CD4-positive, alpha-beta T cell (primary cell): ENCODE results near the gene RBM17. TPM values are rescaled to one million over a fixed set of nuclear protein-coding genes. Genes with fewer than 3 reads are reported as not detected.

Source experiments
- ATAC-seq: fragments of 200-7000 bp; cut with Tn5 transposase; one replicate; pipeline ENCODE4 v1.10.0; 2022; ENCODE audit warnings: mild to moderate bottlenecking; ENCODE audit not compliant: poor library complexity
- CTCF ChIA-PET: fragments of 350-600 bp; sonication (Branson Sonifier 250); formaldehyde crosslinking; loops from one replicate; lab custom pipeline; 2021; ENCODE audit warnings: antibody characterized with exemption, inconsistent platforms; lab: Charles Lee
- POLR2A ChIA-PET: fragments of 350-600 bp; sonication (Branson Sonifier 250); formaldehyde crosslinking; loops from one replicate; lab custom pipeline; 2021; ENCODE audit warnings: antibody characterized with exemption, inconsistent platforms; lab: Charles Lee
- DNase-seq, 14 experiments: peaks; one replicate each; pipeline ENCODE4 v3.0.0-alpha.2; 2013 to 2020; ENCODE audit warnings: mixed read lengths in 2 of 14
- H3K27ac ChIP-seq, 2 donors: one replicate each; pipeline versions ENCODE4 v1.5.1 to v1.7.0; 2013; ENCODE audit warnings: low read length in 2 of 2, low read depth in 1 of 2, mild to moderate bottlenecking in 1 of 2
- H3K27me3 ChIP-seq, 2 experiments: 1 replicate in 1 of 2; 2 replicates in 1 of 2; pipeline versions ENCODE4 v1.6.1 to v1.7.0; 2013; ENCODE audit warnings: low read length in 2 of 2, control low read depth in 1 of 2, mild to moderate bottlenecking in 1 of 2, moderate library complexity in 1 of 2; ENCODE audit not compliant: insufficient read depth in 2 of 2, control insufficient read depth in 1 of 2
- H3K36me3 ChIP-seq: one replicate; pipeline ENCODE4 v1.6.1; 2013; ENCODE audit warnings: low read length, control low read depth; ENCODE audit not compliant: insufficient read depth
- H3K4me1 ChIP-seq: one replicate; pipeline ENCODE4 v1.6.1; 2013; ENCODE audit warnings: low read length, control low read depth; ENCODE audit not compliant: insufficient read depth
- H3K4me3 ChIP-seq: one replicate; pipeline ENCODE4 v1.5.1; 2013; ENCODE audit warnings: mild to moderate bottlenecking, low read length, moderate library complexity
- H3K9me3 ChIP-seq, 2 experiments: 1 replicate in 1 of 2; 2 replicates in 1 of 2; pipeline versions ENCODE4 v1.6.1 to v1.7.0; 2013; ENCODE audit warnings: low read length in 2 of 2, mild to moderate bottlenecking in 2 of 2, control low read depth in 1 of 2, moderate library complexity in 1 of 2; ENCODE audit not compliant: control insufficient read depth in 1 of 2, insufficient read depth in 1 of 2
- H3K27ac Mint-ChIP-seq: one replicate; pipeline ENCODE4 v1.8.0; 2020; ENCODE audit warnings: mixed read lengths
- H3K27me3 Mint-ChIP-seq: one replicate; pipeline ENCODE4 v1.8.0; 2021; ENCODE audit warnings: mixed read lengths
- H3K36me3 Mint-ChIP-seq: one replicate; pipeline ENCODE4 v1.8.0; 2021; ENCODE audit warnings: low read depth, mixed read lengths
- H3K4me1 Mint-ChIP-seq: one replicate; pipeline ENCODE4 v1.8.0; 2021; ENCODE audit warnings: low read depth, mixed read lengths
- H3K4me3 Mint-ChIP-seq: one replicate; pipeline ENCODE4 v1.8.0; 2020; ENCODE audit warnings: mild to moderate bottlenecking, mixed read lengths
- H3K9me3 Mint-ChIP-seq: one replicate; pipeline ENCODE4 v1.8.0; 2020; ENCODE audit warnings: mixed read lengths
- intact Hi-C, 2 experiments: fragments of 100-400 bp; cut with DNase I in 1 of 2; cut with micrococcal nuclease in 1 of 2; formaldehyde crosslinking; loops; one replicate each; pipeline versions ENCODE4 v1.15.1 to v1.9.0; 2023 to 2025; cut with DNase I, micrococcal nuclease
- total RNA-seq, 174 experiments: library from RNA in 2 of 174; stranded (reverse) in 2 of 174; gene quantifications; one replicate each; pipeline ENCODE4 v1.2.3 and lab custom pipeline; 2021 to 2026
- TF ChIP-seq, protein P1 (sequence below): fragments of 200-600 bp; IDR thresholded peaks from one replicate; pipeline ENCODE4 v1.8.0; 2022; ENCODE audit warnings: antibody characterized with exemption, mild to moderate bottlenecking

Gene RBM17
- total RNA-seq, 2 experiments from 2014 or later: 143 to 150 TPM

DNA sequence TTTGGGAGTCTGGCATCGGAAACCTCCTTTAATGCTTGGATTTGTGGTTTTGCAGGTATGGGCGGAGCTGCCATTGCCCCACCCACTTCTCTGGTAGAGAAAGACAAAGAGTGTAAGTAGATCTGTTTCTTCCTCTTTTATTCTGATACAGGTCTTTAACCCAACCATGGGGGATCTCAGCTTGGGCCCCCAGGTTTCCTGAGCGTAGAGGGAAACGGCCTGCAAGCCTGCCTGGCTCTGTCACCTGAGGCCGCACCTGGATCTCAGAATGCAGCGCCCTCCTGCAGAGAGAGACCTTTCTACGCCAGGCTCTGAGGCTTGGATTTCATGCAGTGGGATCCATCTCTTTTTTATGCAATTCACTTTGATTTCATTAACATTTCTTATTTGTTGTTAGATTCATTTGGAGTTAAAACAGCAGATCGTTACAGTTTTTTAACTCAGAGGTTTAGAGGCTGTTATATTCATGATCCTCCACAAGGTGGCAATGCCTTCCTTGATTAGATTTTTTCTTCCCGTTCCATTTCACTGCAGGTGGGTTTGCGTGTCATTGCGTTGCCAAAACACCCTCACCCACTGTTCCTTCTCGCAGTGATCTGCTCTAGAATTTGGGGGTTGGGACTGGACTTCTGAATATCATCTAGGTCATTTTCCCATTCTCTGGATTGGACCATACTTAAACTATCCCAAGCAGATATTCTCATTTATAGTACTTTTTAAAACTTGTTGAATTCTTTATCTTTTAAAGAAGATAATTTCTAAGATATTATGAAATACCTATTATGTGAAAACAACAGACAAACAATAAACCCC lies 20.0 kb downstream of the RBM17 start:
- ChIA-PET POLR2A (interaction anchor here (0.7 to 1.7 kb wide), 3 partner anchors 35 to 293 kb away, joined by 3 to 4 read pairs (median 3); no protein-coding TSS in a partner anchor), CTCF (interaction anchor here (1.0 to 6.1 kb wide), 3 partner anchors 42 to 293 kb away, joined by 5 to 30 read pairs (median 5); partner anchors contain the start of gene PFKFB3)
- Histone ChIP-seq H3K36me3 (peaks cover 82% of the 10 kb centered on the region), H3K9me3 (no peaks in the 10 kb centered on the region), H3K27me3 (no peaks in the 10 kb centered on the region), H3K4me1 (peaks cover 19% of the 10 kb centered on the region), H3K4me3 (peak overlapping the region; percentile 9), H3K27ac (no peak overlapping the region)
- Mint-ChIP-seq H3K9me3 (no peaks in the 10 kb centered on the region), H3K27ac (peak overlapping the region; percentile 43), H3K4me3 (peak overlapping the region; percentile 57), H3K27me3 (no peaks in the 10 kb centered on the region), H3K4me1 (peaks cover 35% of the 10 kb centered on the region), H3K36me3 (peaks cover 93% of the 10 kb centered on the region)
- TF ChIP-seq, protein P1, sequence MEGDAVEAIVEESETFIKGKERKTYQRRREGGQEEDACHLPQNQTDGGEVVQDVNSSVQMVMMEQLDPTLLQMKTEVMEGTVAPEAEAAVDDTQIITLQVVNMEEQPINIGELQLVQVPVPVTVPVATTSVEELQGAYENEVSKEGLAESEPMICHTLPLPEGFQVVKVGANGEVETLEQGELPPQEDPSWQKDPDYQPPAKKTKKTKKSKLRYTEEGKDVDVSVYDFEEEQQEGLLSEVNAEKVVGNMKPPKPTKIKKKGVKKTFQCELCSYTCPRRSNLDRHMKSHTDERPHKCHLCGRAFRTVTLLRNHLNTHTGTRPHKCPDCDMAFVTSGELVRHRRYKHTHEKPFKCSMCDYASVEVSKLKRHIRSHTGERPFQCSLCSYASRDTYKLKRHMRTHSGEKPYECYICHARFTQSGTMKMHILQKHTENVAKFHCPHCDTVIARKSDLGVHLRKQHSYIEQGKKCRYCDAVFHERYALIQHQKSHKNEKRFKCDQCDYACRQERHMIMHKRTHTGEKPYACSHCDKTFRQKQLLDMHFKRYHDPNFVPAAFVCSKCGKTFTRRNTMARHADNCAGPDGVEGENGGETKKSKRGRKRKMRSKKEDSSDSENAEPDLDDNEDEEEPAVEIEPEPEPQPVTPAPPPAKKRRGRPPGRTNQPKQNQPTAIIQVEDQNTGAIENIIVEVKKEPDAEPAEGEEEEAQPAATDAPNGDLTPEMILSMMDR: peak; percentile 91
- intact Hi-C loops: loop anchor here (1.0 to 10.0 kb wide), 9 partner anchors 42 to 569 kb away; partner anchors contain the start of gene PFKFB3 (in 1 of the 2)
- DNase-seq: peak in 6 of 14 experiments; percentile 17 to 83 (median 59)
- peak; percentile 86 for ATAC-seq

DNA sequence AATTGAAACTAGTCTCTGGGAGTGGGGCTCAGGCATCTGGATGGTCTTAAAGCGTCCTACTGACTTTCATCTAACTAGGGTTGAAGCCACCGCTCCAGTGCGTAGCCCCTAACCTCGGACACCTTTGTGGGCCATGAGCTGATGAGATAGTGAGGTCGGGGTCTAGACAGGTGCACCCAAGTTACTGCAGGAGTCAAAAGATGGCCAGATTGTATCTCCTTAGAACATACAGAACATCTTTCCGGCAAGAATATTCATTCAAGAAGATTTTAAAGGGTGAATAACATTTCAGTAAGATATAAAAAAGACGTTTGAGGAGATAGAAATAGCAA lies 20.6 kb downstream of the RBM17 start:
- Histone ChIP-seq H3K4me3 (peak overlapping the region; percentile 9), H3K27me3 (no peaks in the 10 kb centered on the region), H3K27ac (no peak overlapping the region), H3K9me3 (no peaks in the 10 kb centered on the region), H3K36me3 (peaks cover 82% of the 10 kb centered on the region), H3K4me1 (peaks cover 19% of the 10 kb centered on the region)
- H3K27me3 Mint-ChIP-seq: no peaks in the 10 kb centered on the region
- intact Hi-C loops: loop anchor here (1.0 to 10.0 kb wide), 9 partner anchors 41 to 569 kb away; partner anchors contain the start of gene PFKFB3 (in 1 of the 2)
- DNase-seq (peak in 2 of 14 experiments; percentile 22 to 46), ATAC-seq (no peak)
- ChIA-PET POLR2A (no interaction called here), CTCF (interaction anchor here (1.3 to 6.1 kb wide), 3 partner anchors 23 to 293 kb away, joined by 3 to 30 read pairs (median 6); partner anchors contain the start of gene PFKFB3)
- peaks cover 93% of the 10 kb centered on the region for H3K36me3 Mint-ChIP-seq
- TF ChIP-seq, protein P1: no peak
- peak overlapping the region; percentile 21 for H3K4me3 Mint-ChIP-seq
- peak overlapping the region; percentile 43 for H3K27ac Mint-ChIP-seq
- H3K4me1 Mint-ChIP-seq: peaks cover 37% of the 10 kb centered on the region
- H3K9me3 Mint-ChIP-seq: no peaks in the 10 kb centered on the region

DNA sequence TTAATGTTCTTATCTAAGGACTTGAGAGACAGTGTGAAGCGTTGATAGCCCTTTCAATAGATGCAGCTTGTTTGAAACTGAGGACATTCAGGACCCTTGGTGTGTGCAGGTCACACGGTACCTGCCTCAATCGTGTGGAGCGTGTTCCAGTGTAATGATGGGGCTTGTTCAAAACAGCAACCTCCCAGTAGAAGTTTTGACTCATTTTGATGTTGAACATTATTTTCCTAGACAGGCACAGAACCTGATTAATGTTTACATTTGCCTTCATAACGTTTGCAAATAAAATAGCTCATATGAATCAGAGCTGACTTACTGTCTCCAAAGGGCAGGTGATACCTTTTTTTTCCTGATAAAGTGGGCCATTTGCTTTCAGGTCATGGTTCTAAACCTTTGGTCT lies 21.3 kb downstream of the RBM17 start:
- ChIA-PET CTCF (interaction anchor here (0.7 to 6.1 kb wide), 5 partner anchors 20 to 296 kb away, joined by 3 to 30 read pairs (median 5); partner anchors contain the start of gene PFKFB3), POLR2A (no interaction called here)
- TF ChIP-seq, protein P1: no peak

More for the DNA sequence above, 21.3 kb downstream of the RBM17 start:
- Histone ChIP-seq H3K4me1 (peaks cover 19% of the 10 kb centered on the region), H3K9me3 (no peaks in the 10 kb centered on the region), H3K27me3 (no peaks in the 10 kb centered on the region), H3K4me3 (peak overlapping the region; percentile 9), H3K36me3 (peaks cover 90% of the 10 kb centered on the region), H3K27ac (no peak overlapping the region)
- H3K4me3 Mint-ChIP-seq: peak overlapping the region; percentile 21
- H3K36me3 Mint-ChIP-seq: peaks cover 93% of the 10 kb centered on the region
- no peaks in the 10 kb centered on the region for H3K27me3 Mint-ChIP-seq
- peaks cover 42% of the 10 kb centered on the region for H3K4me1 Mint-ChIP-seq
- H3K9me3 Mint-ChIP-seq: no peaks in the 10 kb centered on the region
- ATAC-seq: no peak
- no peak for DNase-seq
- intact Hi-C loops: no loop called here
- H3K27ac Mint-ChIP-seq: peak overlapping the region; percentile 43
